C1 segment of cervical spinal cord (tissue), 14 donors: ENCODE data around the gene TARBP1.
"Not testable (repeated sequence)": the region's sequence is repeated elsewhere in the genome, so short reads cannot be mapped to it uniquely, and the experiment has no call there.

Source experiments
- DNase-seq, 14 donors: peaks; one replicate each; lab custom pipeline; 2025; lab: John Stamatoyannopoulos, UW

Gene TARBP1

GRCh38 chr1:234478481-234479309 is at the start of gene TARBP1:
Gene TARBP1 (minus strand): TSS chr1:234479179. CDS start chr1:234479103, 76 bp downstream.
- peak in 13 of 14 donors; percentile 55 to 91 (median 74) for DNase-seq

- DNase-seq: peak in 2 of 14 donors; percentile 24 to 39
Measured at GRCh38 chr1:234528074-234528865, 49.3 kb upstream of the TARBP1 start.

GRCh38 chr1:234527346-234527745 is 48.4 kb upstream of the TARBP1 start:
- no peak for DNase-seq

GRCh38 chr1:234526922-234527321 is 47.9 kb upstream of the TARBP1 start:
- no peak for DNase-seq

- DNase-seq: no peak
Measured at GRCh38 chr1:234525099-234525799, 46.3 kb upstream of the TARBP1 start.

GRCh38 chr1:234521836-234522235 is 42.9 kb upstream of the TARBP1 start:
- DNase-seq: no peak

GRCh38 chr1:234520908-234521817 is 42.2 kb upstream of the TARBP1 start:
- no peak for DNase-seq

GRCh38 chr1:234519506-234519905 is 40.5 kb upstream of the TARBP1 start:
- DNase-seq: no peak

GRCh38 chr1:234518876-234519275 is 39.9 kb upstream of the TARBP1 start:
- DNase-seq: peak in 1 of 14 donors; percentile 24

- not testable (repeated sequence) for DNase-seq
Measured at GRCh38 chr1:234518086-234518485, 39.1 kb upstream of the TARBP1 start.

GRCh38 chr1:234517110-234517802 is 38.3 kb upstream of the TARBP1 start:
- no peak for DNase-seq

GRCh38 chr1:234515821-234516241 is 36.9 kb upstream of the TARBP1 start:
- no peak for DNase-seq

GRCh38 chr1:234515411-234515810 is 36.4 kb upstream of the TARBP1 start:
- no peak for DNase-seq

GRCh38 chr1:234512451-234512861 is 33.5 kb upstream of the TARBP1 start:
- no peak for DNase-seq

- DNase-seq: peak in 2 of 14 donors; percentile 8 to 46
Measured at GRCh38 chr1:234509457-234510328, 30.7 kb upstream of the TARBP1 start.

GRCh38 chr1:234507626-234508387 is 28.8 kb upstream of the TARBP1 start:
- DNase-seq: no peak

- no peak for DNase-seq
Measured at GRCh38 chr1:234507089-234507488, 28.1 kb upstream of the TARBP1 start.

- no peak for DNase-seq
Measured at GRCh38 chr1:234505769-234506102, 26.8 kb upstream of the TARBP1 start.
